Neuronal stem cell (in vitro differentiated cells): ENCODE data around the gene SPINK14.

Source experiments
- DNase-seq: peaks from one replicate; pipeline ENCODE4 v3.0.0-alpha.2; 2013; ENCODE audit warnings: low spot score
- H2AFZ ChIP-seq: one replicate; pipeline ENCODE4 v1.6.1; 2013; ENCODE audit warnings: mild to moderate bottlenecking, low read length, inconsistent platforms
- H2AK5ac ChIP-seq: 2 replicates; pipeline ENCODE4 v1.6.1; 2013; ENCODE audit warnings: low read depth, mild to moderate bottlenecking, inconsistent platforms, low read length, moderate library complexity, mixed read lengths
- H2BK120ac ChIP-seq: 2 replicates; pipeline ENCODE4 v1.6.1; 2013; ENCODE audit warnings: low read depth, mild to moderate bottlenecking, inconsistent platforms, low read length, moderate library complexity, mixed read lengths
- H2BK12ac ChIP-seq: one replicate; pipeline ENCODE4 v1.6.1; 2013; ENCODE audit warnings: low read length, inconsistent platforms
- H2BK15ac ChIP-seq: 2 replicates; pipeline ENCODE4 v1.6.1; 2013; ENCODE audit warnings: mild to moderate bottlenecking, low read length, inconsistent platforms, mixed read lengths
- H2BK5ac ChIP-seq: one replicate; pipeline ENCODE4 v1.6.1; 2013; ENCODE audit warnings: inconsistent platforms, mild to moderate bottlenecking, low read length, moderate library complexity
- H3K14ac ChIP-seq: one replicate; pipeline ENCODE4 v1.6.1; 2013; ENCODE audit warnings: low read length, inconsistent platforms
- H3K18ac ChIP-seq: 2 replicates; pipeline ENCODE4 v1.6.1; 2013; ENCODE audit warnings: low read length, inconsistent platforms
- H3K23ac ChIP-seq: 2 replicates; pipeline ENCODE4 v1.6.1; 2013; ENCODE audit warnings: low read depth, mild to moderate bottlenecking, mixed read lengths, low read length, inconsistent platforms; ENCODE audit not compliant: poor library complexity
- H3K27ac ChIP-seq: replicated peaks from 3 replicates; pipeline ENCODE4 v1.5.1; 2013; ENCODE audit warnings: low read length, inconsistent platforms
- H3K27me3 ChIP-seq, 3 experiments: 2 replicates each; pipeline ENCODE4 v1.6.1; 2013; ENCODE audit warnings: low read length in 3 of 3, mild to moderate bottlenecking in 2 of 3, inconsistent platforms in 1 of 3, low read depth in 1 of 3, mixed read lengths in 1 of 3, moderate library complexity in 1 of 3; ENCODE audit not compliant: control insufficient read depth in 3 of 3, insufficient read depth in 3 of 3
- H3K36me3 ChIP-seq, 2 donors: replicated peaks in 1 of 2; 2 replicates each; pipeline ENCODE4 v1.6.1; 2013; ENCODE audit warnings: low read length in 2 of 2; ENCODE audit not compliant: control insufficient read depth in 2 of 2, insufficient read depth in 2 of 2
- H3K4ac ChIP-seq: 2 replicates; pipeline ENCODE4 v1.6.1; 2013; ENCODE audit warnings: inconsistent platforms, mild to moderate bottlenecking, low read length, moderate library complexity
- H3K4me1 ChIP-seq, 2 donors: 1 replicate in 1 of 2; 2 replicates in 1 of 2; pipeline ENCODE4 v1.6.1; 2013; ENCODE audit warnings: low read length in 2 of 2, low read depth in 1 of 2; ENCODE audit not compliant: control insufficient read depth in 2 of 2, insufficient read depth in 1 of 2
- H3K4me2 ChIP-seq: one replicate; pipeline ENCODE4 v1.6.1; 2013; ENCODE audit warnings: mild to moderate bottlenecking, low read length, inconsistent platforms; ENCODE audit not compliant: insufficient read depth, poor library complexity, severe bottlenecking
- H3K4me3 ChIP-seq, 2 donors: 2 replicates each; pipeline ENCODE4 v1.5.1; 2013; ENCODE audit warnings: low read length in 2 of 2, mild to moderate bottlenecking in 2 of 2, inconsistent platforms in 1 of 2, moderate library complexity in 1 of 2
- H3K79me1 ChIP-seq: one replicate; pipeline ENCODE4 v1.6.1; 2013; ENCODE audit warnings: low read depth, mild to moderate bottlenecking, inconsistent platforms, low read length, moderate library complexity
- H3K9ac ChIP-seq: one replicate; pipeline ENCODE4 v1.6.1; 2013; ENCODE audit warnings: mild to moderate bottlenecking, low read depth, low read length, inconsistent platforms; ENCODE audit not compliant: poor library complexity
- H3K9me3 ChIP-seq, 2 donors: replicated peaks in 1 of 2; 2 replicates each; pipeline versions ENCODE3 to v1.6.1; 2013; ENCODE audit warnings: low read length in 2 of 2, mild to moderate bottlenecking in 2 of 2, inconsistent platforms in 1 of 2, low read depth in 1 of 2, mixed read lengths in 1 of 2, moderate library complexity in 1 of 2; ENCODE audit not compliant: control insufficient read depth in 2 of 2, insufficient read depth in 1 of 2
- H4K8ac ChIP-seq: one replicate; pipeline ENCODE4 v1.6.1; 2013; ENCODE audit warnings: low read depth, mild to moderate bottlenecking, inconsistent platforms, low read length, moderate library complexity
- H4K91ac ChIP-seq: one replicate; pipeline ENCODE4 v1.6.1; 2013; ENCODE audit warnings: low read length, low read depth, mild to moderate bottlenecking, inconsistent platforms; ENCODE audit not compliant: poor library complexity
- WGBS, 2 donors: extraction: QIAGEN DNeasy Blood & Tissue Kit; methylation state at CpG; one replicate each; pipeline ENCODE4 v1.1.7; 2013; ENCODE audit warnings: missing lambda C conversion rate in 2 of 2, mixed read lengths in 1 of 2; ENCODE audit not compliant: insufficient read length in 2 of 2, insufficient replicate concordance in 1 of 2; ENCODE audit errors: extremely low coverage in 2 of 2; 5-methylcytosine and 5-hydroxymethylcytosine counted together

Gene SPINK14

GRCh38 chr5:148162038-148162437, 6.3 kb upstream of the SPINK14 start:
- Histone ChIP-seq H2AK5ac (no peak overlapping the region), H3K9ac (no peak overlapping the region), H4K8ac (no peak overlapping the region), H3K9me3 (no peaks in the 10 kb centered on the region), H2BK12ac (no peak overlapping the region), H3K23ac (no peak overlapping the region), H3K36me3 (no peaks in the 10 kb centered on the region), H3K18ac (no peak overlapping the region), H2BK15ac (no peak overlapping the region), H3K4me2 (no peak overlapping the region), H3K4ac (no peak overlapping the region), H3K4me1 (no peaks in the 10 kb centered on the region), H3K4me3 (no peak overlapping the region), H2BK5ac (no peak overlapping the region), H2AFZ (no peak overlapping the region), H3K14ac (no peak overlapping the region), H3K27ac (no peak overlapping the region), H3K79me1 (no peaks in the 10 kb centered on the region), H4K91ac (no peak overlapping the region), H2BK120ac (no peak overlapping the region), H3K27me3 (no peaks in the 10 kb centered on the region)
- no CpG with 5 or more reads among the region's 1 CpG for WGBS, 2 donors
- DNase-seq, result no peak

- Histone ChIP-seq H3K4me3 (no peak overlapping the region), H3K23ac (no peak overlapping the region), H2BK15ac (no peak overlapping the region), H3K18ac (no peak overlapping the region), H3K27me3 (no peaks in the 10 kb centered on the region), H3K4me2 (no peak overlapping the region), H3K4me1 (no peaks in the 10 kb centered on the region), H3K79me1 (no peaks in the 10 kb centered on the region), H3K14ac (no peak overlapping the region), H3K27ac (no peak overlapping the region), H3K4ac (no peak overlapping the region), H3K9me3 (no peaks in the 10 kb centered on the region), H2BK5ac (no peak overlapping the region), H4K91ac (no peak overlapping the region), H2BK120ac (no peak overlapping the region), H3K9ac (no peak overlapping the region), H3K36me3 (no peaks in the 10 kb centered on the region), H2BK12ac (no peak overlapping the region), H2AFZ (no peak overlapping the region), H4K8ac (no peak overlapping the region), H2AK5ac (no peak overlapping the region)
- no peak for DNase-seq
- WGBS, 2 donors, result no CpG with 5 or more reads among the region's 1 CpG
Observed at GRCh38 chr5:148163345-148163744, 5.0 kb upstream of the SPINK14 start.

DNA sequence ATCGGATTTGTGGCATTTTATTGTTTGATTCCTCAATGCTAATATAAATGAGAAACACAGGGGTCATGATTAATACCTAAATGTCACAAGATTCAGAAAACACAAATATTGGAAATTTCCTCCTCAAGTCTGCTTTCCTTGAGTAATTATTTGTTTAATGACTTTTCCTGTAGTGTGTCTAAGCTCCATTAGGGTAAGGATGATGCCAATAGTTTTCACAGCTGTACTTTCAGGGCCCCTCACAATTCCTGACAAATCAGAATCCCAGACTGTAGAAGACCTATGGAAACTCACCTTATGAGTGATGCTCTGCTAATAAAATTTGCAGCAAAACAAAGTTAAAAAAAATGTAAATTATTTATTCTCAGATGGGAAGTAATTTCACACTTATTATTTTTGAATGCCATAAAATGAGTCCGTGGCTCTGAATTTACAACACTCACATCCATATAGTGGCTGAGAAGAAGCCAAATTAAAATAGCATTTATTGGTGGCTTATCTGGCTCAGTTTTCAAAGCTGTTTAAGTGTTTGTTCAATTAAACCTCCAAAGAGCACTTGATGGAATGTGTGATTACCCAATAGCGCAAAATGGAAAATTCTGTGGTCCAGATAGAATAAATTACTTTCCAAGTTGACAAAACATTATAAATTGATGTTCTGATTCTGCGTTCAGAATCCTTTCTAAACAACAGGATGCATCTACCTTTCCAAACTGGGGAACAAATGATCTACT, 1.6 kb upstream of the SPINK14 start:
- Histone ChIP-seq H3K4me1 (no peaks in the 10 kb centered on the region), H3K18ac (no peak overlapping the region), H3K23ac (no peak overlapping the region), H4K8ac (no peak overlapping the region), H3K9me3 (no peaks in the 10 kb centered on the region), H3K27ac (no peak overlapping the region), H3K27me3 (no peaks in the 10 kb centered on the region), H2BK5ac (no peak overlapping the region), H3K4me2 (no peak overlapping the region), H2BK120ac (no peak overlapping the region), H2AK5ac (no peak overlapping the region), H3K36me3 (no peaks in the 10 kb centered on the region), H3K14ac (no peak overlapping the region), H3K9ac (no peak overlapping the region), H4K91ac (no peak overlapping the region), H3K4ac (no peak overlapping the region), H2BK12ac (no peak overlapping the region), H2AFZ (no peak overlapping the region), H3K4me3 (no peak overlapping the region), H2BK15ac (no peak overlapping the region), H3K79me1 (no peaks in the 10 kb centered on the region)
- no CpG with 5 or more reads among the region's 4 CpGs for WGBS, 2 donors
- DNase-seq, result no peak

- DNase-seq, result no peak
- no peak overlapping the region for H2AK5ac ChIP-seq
- no CpG with 5 or more reads among the region's 2 CpGs for WGBS, 2 donors
- H3K18ac ChIP-seq, result no peak overlapping the region
- no peak overlapping the region for H3K4me3 ChIP-seq
- no peaks in the 10 kb centered on the region for H3K36me3 ChIP-seq
- H3K27ac ChIP-seq, result no peak overlapping the region
- no peak overlapping the region for H4K8ac ChIP-seq
- no peak overlapping the region for H4K91ac ChIP-seq
- H3K9me3 ChIP-seq, result no peaks in the 10 kb centered on the region
- no peak overlapping the region for H3K14ac ChIP-seq
- no peak overlapping the region for H2BK12ac ChIP-seq
- H3K4ac ChIP-seq, result no peak overlapping the region
- no peak overlapping the region for H2BK15ac ChIP-seq
- H2BK120ac ChIP-seq, result no peak overlapping the region
- H3K23ac ChIP-seq, result no peak overlapping the region
- H3K4me2 ChIP-seq, result no peak overlapping the region
- no peaks in the 10 kb centered on the region for H3K79me1 ChIP-seq
- no peak overlapping the region for H2AFZ ChIP-seq
- H3K9ac ChIP-seq, result no peak overlapping the region
- no peaks in the 10 kb centered on the region for H3K27me3 ChIP-seq
- H3K4me1 ChIP-seq, result no peaks in the 10 kb centered on the region
- H2BK5ac ChIP-seq, result no peak overlapping the region
Observed at GRCh38 chr5:148172377-148172776, 4.0 kb downstream of the SPINK14 start.
